HG03025 (cell line): ENCODE data around the gene NTPCR.
"Not testable (repeated sequence)": the region's sequence is repeated elsewhere in the genome, so short reads cannot be mapped to it uniquely, and the experiment has no call there.

Experiments
- ATAC-seq: cut with Tn5 transposase; IDR thresholded peaks from one replicate; pipeline ENCODE4 v1.9.1; 2021; ENCODE audit warnings: mild to moderate bottlenecking, moderate library complexity; ENCODE audit not compliant: unreplicated experiment, low FRiP score

Gene NTPCR

DNA sequence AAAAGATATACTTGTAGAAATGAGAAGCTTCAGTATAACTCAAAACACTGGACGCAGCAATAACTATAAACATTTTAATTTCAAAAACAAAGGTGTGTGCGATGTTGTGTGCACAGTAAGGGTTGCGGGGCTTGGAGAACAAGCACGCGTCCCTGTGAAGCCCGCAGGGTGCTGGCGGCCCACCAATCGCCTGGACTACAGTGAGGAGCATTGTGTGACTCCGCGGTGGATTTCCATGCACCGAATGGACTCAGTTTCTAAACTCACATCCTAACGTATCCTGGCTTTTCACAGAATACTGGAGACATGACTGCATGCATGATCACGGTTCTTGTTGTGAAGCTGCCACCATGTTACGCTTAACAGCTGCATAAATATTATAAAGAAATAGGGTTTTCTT, 33.0 kb downstream of the NTPCR start:
- no peak for ATAC-seq

DNA sequence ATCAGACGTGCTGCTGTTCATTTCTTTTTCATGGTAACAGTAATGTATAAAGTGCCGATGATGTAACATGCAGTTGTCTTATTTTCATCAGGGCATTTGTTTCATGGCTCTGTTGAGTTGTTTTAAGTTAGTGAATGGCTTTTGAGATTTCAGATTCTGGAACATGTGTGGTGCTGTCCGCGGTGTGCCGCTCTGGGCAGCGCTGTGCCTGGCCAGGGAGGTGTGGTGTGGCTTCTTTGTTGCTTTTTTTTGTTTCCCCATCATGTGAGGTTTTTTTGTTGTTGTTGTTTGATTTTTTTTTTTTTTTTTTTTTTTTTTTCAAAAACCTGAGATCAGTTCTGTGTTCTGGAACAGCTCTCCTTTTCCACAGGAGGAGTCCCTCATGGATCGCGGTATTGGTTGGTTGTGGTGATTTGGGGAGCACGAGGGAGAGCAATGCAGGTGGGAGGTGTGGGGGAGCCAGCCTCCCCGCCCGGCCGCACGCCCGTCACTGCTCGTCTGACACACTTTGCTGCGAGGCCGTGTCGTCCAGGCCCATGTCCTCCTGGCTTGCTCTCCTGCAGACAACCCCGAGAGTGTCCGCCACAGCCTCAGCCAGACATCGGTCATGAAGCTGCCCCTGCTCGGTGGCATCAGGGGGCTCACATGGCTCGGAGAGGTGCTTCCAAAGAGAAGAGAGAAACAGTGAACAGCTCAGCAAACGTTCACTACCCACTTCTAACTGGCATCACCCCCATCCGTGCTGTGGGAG, 33.6 kb downstream of the NTPCR start:
- no peak for ATAC-seq

DNA sequence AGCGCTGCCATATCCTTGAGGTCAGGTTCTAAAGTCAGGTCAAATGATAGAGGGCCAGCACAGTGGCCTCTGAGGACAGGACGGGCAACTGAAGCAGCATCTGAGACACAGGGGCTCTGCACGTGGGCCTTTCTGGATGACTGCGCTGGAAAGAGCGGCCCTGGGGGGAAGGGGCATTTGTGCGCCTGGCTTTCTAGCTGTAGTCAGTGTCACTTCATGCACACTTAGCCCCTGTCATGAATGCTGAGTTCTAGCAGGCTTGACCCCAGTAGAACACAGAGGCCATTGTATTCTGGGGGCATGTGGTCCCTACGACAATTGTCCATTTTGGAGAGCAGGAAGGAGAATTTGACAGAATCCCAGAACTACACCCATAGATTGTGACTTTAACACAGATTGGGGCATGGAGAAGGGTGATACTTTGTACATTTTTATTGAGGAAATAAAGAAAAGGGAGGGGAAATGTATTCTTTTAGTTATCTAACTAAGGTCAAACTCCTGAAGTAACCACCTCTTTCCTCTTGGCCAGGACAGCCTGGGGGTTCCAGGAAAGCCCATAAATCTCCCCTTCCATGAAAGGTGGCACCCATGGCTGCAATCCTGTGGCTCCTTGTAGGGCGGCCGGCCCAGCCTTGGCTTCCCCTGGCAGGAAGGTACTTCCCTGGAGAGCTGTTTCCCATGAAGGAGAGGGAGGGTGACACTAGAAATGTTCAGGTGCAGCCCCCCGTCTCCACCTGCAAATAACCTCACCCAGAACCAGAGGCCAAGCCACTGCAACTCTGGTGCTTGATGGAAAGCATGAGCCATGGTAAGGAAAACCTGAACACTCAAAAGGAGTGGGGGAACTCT, 34.4 kb downstream of the NTPCR start:
- no peak for ATAC-seq

DNA sequence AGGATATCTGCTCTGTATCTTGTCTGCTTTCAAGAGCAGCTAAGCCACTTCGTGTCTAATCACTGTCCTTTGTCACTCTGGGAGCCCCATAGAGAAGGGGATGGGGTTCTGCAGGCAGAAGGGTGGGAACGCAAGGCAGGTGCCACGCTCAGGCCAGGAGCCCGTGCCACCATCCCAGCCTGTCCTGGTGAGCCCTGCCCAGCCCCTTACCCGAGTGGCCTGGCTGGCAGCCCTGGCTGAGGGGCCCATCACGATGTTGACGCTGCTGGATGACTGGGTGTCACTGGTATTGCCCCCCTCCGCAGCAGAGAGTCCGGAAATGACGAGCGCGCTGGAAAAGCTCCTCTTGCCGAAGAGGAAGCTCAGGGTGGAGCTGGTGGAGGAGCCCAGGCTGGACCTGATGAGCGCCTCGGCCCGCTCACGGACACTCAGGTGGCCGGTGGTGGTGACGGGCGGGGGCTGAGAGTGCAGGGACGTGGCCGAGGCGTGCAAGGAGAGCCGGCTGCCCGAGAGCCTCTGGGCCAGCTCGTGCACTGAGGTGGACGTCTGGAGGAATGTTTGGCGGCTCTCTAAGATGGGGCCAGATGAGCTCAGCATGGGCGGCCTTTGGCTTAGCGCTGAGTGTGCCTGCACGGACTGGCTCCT, 35.6 kb downstream of the NTPCR start:
- no peak for ATAC-seq

DNA sequence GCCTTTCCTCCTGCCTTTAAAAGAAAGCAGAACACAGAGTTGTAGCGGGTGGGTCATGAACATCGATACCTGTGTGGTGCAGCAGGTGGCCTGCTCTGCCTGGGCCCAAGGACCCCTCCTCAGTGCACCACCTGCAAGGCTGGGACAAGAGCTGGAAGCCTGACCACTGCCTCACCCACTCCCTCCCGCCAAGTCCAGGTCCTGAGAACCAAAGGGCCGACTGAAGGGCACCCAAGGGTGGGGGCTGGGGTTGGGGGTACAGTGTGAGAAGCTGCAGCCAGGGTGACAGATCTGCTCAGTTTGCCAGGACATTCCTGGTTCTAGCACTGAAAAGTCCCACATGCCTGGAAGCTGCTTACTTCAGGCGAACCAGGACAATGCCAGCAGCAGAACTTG, 36.1 kb downstream of the NTPCR start:
- no peak for ATAC-seq

DNA sequence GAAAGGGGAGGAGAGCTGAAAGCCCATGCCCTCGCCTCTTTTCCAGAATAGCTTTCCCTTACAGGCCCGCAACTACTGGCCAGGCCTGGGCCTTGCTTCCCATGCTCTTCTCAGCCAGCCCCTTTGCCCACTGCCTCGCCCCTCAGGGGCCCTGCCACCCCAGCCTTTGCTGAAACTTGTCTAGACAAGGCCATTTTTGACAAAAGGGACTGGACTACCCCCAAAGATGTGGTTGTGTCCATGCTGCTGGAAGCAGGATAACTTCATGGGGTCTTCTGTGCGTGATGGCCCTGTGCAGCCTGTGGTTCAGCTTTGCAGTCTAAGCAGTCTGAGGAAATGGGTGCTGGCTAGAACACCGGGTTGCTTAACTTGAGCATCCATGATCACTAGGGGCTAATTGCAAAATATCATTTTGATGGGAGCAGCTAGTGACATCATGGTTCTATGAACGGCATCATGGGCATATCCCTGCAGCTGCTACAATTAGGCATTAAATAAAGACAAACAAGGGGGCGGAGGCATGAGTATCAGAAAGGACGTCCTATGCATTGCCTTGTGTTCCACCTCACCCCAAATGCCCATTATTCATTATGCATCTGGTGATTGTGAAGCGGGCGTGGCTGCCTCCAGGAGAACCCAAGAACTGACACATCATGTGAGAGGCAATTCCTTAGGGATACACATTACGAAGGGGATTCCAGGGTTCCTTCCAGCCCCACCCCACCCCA, 36.8 kb downstream of the NTPCR start:
- no peak for ATAC-seq

DNA sequence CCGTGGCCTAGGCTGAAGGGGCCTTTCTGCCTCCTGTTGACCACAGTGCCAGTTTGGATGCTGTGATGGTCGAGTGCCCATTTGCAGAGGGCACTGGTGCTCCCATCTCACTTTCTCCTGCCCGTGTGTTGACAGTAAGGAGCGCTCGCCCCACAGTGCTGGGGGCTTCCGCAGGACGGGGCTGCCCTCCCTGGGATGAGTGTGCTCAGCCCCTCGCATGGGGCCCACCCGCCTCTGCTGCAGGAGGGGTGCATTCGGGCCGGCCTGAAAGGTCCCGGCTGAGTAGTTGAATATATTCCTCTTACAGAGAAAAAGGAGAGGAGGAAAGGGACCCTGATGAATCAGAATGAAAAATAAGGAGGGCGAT, 37.3 kb downstream of the NTPCR start:
- no peak for ATAC-seq

DNA sequence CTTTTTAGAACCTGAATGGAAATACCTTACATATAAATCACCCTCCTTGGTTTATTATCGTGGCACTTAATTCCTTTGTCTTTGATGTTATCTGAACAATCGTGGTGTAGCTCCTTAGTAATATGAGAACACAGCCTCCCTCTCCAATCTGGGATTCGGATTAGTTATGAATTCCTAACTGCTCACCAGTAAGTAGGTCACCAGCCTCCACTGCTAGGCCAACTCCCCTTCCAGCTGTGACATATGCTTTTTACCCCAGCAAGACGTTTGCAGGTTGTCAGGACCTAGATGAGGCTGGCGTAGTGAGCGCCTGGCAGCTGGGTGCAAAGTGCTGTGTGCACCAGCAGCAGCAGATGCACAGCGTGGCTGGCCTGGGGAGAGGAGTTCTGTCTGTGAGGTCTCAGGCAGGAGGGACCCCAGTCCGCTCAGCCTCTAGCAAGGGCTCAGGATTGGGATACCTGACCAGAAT, 38.2 kb downstream of the NTPCR start:
- ATAC-seq = no peak

DNA sequence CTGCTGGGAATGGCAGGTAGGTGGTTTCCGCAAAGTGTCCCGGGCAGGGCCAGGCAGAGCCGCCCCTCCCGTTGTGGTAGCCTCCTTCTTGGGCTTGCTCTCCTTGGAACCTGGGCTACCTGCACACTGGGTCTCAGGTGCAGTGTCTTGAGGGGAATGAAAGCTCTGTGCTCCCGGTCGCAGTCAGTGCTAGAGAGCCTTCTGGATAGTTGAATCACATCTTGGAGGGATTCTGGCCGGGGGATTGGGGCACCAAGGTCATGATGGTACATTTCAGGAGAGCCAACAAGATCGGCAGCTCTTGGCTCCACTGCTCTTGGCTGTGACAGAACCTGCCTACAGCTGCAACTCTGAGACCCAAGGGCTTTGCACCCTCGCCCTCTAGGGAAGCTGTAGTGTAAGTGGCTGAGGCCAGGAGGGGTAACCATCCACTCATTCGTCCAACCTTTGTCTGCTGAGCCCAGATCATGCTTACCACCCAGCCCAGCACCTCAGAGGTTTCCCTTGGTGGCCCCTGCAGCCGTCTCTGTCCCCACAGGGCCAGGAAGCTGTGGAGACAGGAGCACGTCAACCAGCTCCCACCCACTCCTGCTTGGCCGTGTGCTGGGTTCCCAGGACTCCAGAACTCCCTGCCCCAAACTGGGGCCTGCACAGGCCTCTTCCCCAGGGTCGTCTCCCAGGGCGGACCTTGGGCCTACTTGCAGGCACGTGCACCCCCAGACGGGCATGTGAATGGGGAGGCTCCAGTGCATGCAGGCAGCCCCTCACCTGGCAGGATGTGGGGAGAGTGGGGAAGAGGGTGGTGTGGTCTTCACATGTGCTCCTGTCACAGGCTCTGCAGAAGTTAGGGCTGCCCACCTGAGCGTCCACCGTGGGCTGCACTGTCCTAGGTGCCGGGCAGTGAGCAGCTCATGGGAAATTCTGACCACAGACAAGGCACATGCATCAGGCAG, 40.0 kb downstream of the NTPCR start:
- ATAC-seq = no peak

DNA sequence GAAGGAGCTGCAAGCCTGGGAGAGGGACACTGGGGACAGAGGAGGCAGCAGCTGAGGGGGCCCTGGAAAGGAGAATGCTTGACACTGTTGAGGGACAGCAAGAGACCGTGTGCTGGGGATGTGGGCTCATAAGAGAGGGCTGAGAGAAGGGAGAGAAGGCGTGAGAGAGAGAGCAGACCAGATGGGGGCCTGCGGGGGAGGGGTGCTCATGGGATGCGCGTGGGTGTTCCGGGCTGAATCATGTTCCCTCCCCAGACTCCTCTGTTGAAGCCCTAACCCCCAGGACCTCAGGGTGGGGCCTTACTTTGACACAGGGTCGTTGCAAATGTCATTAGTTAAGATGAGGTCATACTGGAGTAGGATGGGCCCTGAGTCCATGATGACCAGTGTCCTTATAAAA, 40.8 kb downstream of the NTPCR start:
- ATAC-seq = no peak

DNA sequence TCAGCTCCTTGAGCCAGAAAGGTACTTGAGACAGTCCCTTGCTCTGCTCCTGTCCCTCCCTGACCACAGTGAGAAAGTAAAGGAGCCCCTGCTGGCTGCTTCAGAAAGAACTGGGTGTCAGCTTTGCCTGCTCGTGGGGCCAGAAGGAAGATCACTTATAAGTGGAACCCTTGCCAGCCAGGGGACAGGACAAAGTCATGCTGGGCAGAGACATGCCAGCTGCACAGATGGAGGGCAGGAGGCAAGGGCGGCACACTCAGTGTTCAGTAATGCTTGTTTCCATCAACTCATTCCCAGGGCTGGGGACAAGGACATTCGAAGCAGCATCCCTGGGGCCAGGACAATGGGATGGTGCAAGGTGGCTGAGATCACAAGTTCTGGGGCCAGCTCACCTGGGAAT, 41.8 kb downstream of the NTPCR start:
- no peak for ATAC-seq

DNA sequence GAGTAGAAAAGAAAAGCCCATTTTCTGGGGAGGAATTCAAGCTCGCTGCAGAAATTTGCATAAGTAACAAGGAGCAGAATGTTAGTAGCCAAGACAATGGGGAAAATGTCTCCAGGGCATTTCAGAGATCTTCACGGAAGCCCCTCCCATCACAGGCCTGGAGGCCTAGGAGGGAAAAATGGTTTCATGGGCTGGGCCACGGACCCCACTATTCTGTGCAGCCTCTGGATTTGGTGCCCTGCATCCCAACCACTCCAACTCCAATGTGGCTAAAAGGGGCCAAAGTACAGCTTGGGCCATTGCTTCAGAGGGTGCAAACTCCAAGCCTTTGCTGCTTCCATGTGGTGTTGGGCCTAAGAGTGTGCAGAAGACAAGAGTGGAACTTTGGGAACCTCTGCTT, 43.1 kb downstream of the NTPCR start:
- ATAC-seq = no peak

DNA sequence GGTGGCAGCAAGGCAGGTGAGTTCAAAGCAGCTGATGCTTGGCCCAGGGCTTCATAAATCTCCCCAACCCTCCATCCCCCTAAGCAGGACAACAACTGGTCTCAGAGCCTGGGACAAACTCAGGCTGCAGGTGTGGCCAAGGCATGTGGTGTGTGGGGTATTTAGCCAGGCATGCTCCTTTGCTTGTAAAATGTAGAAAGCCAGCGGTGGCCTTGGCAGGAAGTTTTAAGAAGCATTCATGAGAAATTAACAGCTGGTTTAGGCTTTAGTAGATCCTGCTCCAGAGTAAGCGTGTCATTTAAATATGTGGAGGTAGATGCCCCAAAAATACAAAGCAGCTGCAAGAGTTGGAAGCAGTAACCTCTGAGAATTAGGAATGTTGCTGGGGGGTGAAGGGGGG, 44.8 kb downstream of the NTPCR start:
- no peak for ATAC-seq

DNA sequence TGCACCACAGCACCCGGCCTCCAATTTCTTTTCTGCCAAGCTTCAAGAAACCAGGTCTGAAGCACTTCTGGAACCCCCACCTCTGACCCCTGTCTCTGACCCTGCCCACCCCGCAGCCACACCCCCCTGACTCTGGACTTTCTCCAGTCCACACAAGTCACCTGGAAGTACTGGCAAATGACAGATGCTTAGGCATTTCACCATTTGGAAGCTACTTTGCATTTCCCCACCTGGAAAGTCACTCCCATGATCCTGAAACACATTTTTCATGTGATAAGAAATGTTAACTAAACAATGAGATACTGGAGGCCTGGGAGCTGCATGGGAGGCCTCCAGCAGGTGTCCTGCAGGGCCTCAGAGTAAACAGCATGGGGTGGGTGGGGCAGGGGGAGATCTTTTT, 45.7 kb downstream of the NTPCR start:
- ATAC-seq = no peak

DNA sequence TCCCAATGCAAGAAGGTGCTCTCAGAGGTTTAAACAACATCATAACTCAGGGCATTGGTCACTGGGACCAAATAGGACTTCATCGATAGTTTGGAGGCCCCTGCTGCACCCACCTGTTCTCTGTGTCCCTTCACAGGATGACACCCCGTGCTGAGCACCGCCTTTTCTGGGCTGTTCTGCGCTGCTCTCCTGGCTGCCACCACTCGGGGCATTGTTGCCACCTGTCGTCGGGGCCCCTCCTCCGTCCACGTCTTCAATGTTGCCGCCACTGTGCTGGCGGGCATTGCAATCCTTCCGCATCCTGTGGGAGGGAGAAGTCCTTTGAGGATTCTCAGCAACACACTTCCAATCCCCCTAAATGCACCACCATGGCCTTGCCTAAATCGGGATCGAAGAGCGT, 47.7 kb downstream of the NTPCR start:
- ATAC-seq = no peak

DNA sequence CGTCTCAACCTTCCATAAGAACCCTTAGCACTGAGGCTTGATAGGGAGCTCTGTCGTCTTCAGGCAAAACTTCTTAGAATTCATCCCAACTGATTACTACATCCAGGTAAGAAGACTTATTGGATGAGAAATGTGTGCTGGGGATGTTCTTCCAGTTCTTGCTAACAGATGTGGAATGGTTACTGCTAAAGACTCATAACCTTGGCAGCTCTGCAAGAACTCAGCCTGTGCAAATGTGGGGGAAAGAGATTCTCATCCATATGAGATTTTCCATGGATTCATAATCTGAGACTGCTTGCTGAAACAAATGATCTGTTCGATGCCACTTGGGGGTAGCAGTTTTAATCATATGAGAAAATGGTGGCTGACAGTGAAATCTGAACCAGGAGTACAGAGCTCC, 48.2 kb downstream of the NTPCR start:
- no peak for ATAC-seq

DNA sequence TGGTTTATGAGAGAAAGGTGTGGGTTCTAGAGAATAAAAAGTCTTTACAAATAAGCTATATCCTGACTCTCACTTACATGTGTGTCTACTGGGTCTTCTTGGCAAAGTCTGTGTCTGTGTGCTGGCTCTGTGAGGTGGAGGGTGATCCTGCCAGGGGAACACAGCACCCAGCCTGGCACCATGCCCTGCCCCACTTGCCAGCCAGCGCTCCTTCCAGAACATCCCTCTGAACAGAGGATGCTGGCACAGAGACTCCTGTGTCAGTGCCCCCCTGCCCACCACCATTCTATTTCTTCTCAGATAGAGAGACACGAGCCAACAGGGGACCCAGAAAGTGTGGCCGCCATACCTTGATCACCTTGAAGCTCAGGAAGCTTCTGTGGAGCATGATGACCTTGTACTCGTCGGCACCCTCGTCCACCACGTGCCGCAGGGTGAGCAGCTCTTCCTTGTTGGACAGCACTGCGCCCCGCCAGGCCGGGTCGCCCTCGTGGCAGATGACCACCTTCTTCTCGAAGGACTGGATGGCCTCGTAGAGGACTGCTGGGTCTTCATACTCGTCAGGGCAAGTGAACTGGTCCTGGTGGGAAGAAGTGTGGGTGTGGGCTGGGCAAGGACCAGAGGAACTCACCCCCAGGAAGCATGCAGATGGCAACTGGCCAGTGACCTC, 49.7 kb downstream of the NTPCR start:
- no peak for ATAC-seq

DNA sequence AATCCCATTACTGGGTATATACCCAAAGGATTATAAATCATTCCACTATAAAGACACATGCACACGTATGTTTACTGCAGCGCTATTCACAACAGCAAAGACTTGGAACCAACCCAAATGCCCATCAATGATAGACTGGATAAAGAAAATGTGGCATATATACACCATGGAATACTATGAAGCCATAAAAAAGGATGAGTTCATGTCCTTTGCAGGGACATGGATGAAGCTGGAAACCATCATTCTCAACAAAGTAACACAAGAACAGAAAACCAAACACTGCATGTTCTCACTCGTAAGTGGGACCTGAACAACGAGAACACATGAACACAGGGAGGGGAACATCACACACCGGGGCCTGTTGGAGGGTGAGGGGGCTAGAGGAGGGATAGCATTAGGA, 53.2 kb downstream of the NTPCR start:
- not testable (repeated sequence) for ATAC-seq

DNA sequence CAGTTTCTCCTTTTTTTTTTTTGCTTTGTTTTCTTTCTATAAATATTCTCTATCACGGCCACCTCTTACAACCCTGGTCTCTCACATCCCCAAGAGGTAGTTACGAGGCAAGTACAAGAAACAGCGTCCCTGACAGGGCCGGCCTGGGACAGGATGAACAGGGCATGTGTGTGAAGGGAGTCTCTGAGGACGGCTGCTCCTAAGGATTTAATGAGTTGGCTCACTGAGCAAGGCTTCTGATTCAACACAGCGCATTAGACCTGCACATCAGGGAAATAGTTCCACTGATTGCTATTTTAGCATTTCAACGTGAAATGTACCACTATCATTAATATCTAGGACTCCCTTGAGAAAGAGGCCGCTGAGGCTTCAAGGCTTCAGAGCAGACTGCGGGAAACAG, 54.0 kb downstream of the NTPCR start:
- no peak for ATAC-seq
